GM18867 (cell line): ENCODE data around the gene FILIP1L.

Experiments
- ATAC-seq: cut with Tn5 transposase; IDR thresholded peaks from one replicate; pipeline ENCODE4 v1.9.1; 2021; ENCODE audit warnings: mild to moderate bottlenecking, moderate library complexity; ENCODE audit not compliant: unreplicated experiment

Gene FILIP1L

GRCh38 chr3:100019719-100020118 lies 94.6 kb downstream of the FILIP1L start:
- no peak for ATAC-seq

GRCh38 chr3:100018806-100019205 lies 95.5 kb downstream of the FILIP1L start:
- ATAC-seq: no peak

DNA sequence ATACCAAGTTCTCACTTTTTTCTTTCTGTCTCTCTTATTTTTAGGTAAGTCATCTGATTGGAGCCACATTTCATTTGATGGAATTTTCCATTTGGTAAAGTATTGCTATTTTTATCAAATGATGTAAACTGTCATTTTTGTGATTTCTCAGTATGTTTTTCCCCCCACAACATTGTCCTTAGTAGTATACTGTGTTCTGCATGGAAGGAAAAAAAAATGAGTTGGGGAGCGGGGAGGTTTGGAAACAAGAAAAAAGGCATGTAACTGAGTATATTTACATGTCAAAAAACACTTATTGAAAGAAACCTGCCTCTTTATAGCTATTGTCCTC lies 104.2 kb downstream of the FILIP1L start:
- no peak for ATAC-seq

- ATAC-seq: no peak
Observed at GRCh38 chr3:100009276-100010086, 104.8 kb downstream of the FILIP1L start.

GRCh38 chr3:100008081-100008698 lies 106.1 kb downstream of the FILIP1L start:
- no peak for ATAC-seq

- no peak for ATAC-seq
Observed at GRCh38 chr3:100007313-100007712, 107.0 kb downstream of the FILIP1L start.

DNA sequence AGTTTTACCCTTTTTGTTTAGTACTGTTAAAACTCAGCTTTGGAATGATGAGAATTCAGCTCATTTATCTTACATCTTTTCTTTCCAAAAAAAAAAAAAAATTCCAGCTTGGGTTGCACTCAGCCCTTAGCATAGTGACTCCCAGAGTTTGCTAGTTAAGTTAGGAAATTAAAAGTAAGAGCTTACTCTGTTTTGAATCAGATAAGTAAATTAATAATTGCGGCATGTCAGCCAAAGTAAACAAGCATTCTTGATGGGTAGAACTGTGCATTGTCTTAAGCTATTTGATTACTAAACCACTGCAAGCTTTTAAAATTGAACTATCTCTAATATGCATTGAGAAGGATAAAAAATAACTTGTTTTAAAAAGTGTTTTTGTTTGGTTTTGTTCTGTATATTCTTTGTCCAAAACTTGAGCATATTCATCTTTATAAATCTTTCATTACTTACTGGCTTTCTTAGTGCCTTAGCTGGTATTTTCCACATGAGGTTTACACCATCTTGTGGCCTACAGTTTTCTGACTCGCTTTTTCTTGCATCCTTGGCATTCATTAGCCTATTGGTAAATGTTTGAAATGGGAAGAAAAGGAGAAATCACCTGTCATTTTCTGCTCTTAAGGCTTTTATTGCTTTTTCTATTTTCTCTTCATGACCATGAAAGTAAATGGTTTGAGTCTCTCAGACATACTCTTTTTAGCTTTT lies 107.6 kb downstream of the FILIP1L start:
- no peak for ATAC-seq

GRCh38 chr3:100005665-100006393 lies 108.5 kb downstream of the FILIP1L start:
- no peak for ATAC-seq

- ATAC-seq: no peak
Observed at GRCh38 chr3:100004931-100005330, 109.4 kb downstream of the FILIP1L start.

GRCh38 chr3:100003609-100004503 lies 110.4 kb downstream of the FILIP1L start:
- no peak for ATAC-seq

DNA sequence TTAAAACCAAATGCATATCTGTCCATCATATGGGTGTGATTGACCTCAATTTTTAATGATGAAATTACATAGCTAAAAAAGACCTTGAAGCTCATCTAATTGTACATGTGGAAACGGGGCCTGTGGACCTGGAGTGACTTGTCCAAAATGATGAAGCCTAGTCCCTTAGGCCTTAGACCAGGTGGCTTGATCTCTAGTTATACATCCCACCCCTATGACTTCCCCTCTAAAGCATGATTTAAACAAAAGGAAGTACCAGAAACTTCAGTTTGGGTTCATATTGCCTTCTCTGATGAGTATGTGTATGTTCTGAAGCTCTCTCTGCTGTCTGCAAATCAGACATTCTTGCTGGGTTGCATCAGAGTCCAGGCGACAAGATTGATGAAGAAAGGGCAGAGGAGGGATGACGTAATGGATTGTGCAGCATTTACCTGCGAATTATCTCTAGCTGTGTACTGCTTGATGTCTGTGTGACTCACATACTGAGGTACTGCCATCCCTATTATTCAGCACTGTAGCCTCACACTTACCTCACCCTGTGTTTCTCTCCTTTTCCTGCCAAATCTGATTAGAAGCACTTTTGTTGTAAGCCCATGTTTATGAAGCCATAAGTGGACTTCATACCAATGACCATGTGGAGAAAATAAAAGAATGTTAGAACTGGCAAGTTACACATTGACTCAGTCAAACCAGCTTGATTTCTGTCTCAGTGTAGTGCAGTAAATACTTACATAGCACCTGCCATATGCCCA lies 111.5 kb downstream of the FILIP1L start:
- no peak for ATAC-seq

DNA sequence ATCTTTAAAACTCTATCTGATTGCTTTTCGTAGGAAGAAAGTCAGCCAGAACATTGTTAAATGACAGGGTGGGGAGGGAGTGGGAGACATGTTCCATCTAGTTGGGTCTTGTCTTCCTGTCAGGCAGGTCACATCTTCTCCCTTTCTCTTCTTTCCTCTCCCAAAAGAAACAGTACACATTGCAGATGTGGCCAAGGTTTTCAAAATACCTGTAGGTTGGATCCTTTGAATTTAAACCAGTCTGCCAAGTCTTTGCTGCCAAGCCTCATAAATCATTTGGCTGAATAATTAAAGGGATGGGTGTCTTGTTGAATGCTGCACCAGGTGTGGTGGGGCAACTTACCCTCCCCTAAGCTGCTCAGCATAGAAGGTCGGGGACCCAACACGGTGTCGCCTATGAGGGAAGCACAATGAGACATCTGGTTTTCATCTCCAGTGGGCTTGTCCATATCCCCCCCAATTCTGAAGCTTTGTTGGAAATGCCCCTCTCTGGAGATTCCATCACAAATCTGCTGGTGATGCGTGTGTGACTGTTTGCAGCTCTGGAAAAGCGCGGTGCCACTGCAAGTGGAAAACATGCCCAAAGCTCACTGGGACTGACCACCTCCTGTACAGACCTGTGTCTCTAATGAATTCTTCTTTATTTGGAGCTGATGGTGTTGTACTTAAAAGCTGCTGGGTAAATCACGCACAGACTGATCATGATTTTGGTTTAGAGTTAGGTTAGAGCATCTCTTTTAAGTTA lies 112.6 kb downstream of the FILIP1L start:
- ATAC-seq: no peak

GRCh38 chr3:100001083-100001482 lies 113.2 kb downstream of the FILIP1L start:
- ATAC-seq: no peak

DNA sequence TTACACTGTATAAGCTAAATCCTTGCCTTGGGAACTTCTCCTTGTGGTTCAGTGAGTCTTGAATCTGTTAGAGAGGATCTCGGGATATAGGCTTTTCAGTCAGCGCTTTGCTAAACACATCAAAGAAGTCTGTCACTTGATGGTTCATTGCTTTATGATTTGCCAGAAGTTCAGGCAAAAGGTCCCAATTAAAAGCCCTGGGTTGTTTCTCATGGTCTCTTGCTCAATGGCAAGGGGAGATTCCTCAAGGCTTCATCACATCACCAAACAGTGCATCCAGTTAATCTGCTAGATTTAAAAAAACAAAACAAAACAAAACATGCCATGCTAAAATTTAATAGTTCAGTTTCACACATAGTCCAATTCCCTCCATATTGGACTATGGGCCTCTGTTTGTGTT lies 114.8 kb downstream of the FILIP1L start:
- ATAC-seq: no peak

DNA sequence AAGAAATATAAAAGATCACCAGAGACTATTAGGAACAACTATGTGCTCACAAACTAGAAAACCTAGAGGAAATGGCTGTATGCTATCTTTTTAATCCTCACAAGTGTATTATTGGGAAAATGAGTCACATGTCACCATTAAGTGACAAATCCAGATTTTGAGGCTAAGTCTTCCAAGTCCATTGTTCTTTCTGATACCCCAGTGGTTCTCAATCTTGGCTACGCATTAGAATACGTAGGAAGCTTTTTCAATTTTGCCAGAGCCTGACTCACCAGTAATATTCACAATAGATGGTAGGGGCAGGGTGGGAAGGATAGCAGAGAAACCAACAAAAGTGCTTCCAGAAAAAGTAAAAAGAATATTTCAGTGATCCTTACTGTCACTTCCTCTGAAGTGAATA lies 117.0 kb downstream of the FILIP1L start:
- ATAC-seq: no peak

DNA sequence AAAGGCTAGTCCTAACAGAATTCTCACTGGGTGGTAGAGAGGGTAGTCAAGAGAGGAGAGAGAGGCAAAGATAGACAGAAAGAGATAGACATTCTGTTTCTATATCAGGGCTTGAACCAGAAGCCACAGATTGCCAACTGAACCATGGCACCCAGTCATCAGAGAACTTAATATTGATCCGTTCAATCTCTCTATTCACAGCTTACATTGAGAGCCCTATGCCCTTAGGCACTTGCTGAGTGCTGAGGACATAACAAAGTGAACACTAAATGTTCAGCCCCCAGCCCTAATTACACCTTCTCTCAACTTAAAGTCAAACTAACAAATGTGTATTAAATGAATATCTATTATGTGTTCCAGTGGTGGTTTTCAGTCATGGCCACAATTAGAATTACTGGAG lies 124.1 kb downstream of the FILIP1L start:
- ATAC-seq: no peak

DNA sequence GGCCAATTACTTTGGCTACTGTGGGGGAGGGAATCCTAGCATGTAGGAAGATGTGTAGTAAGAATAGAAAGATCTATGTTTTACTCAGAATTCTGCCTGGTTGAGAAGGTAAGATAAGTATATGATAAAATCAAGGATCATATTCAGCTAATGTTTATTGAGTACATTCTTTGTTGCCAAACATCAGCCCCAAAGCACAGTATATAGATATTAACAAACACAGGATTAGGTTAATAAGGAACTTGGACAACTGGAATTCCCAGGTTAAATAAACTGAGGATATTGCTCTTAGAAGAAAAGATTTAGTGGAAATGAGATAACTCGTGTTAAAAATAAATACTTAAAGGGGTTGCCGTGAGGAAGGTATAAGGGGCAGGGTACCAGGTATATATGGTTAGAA lies 129.6 kb downstream of the FILIP1L start:
- ATAC-seq: no peak

DNA sequence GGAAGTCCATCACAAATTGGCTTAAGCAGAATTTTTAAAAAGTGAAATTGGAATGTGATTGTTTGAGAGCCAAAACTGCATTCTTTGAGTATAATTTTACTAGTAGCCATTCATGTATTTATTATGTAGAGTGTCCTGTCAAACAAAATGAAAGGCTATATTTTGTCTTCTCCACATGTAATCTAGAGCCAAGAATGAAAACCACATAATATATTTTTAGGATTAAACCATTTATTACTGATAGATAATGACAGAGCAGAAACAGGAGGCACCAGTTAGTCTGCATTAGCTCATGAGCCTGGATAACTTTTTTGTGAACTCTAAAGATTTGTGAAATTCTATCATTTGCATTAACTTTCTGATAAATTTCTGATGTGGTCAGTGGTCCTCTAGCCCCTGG lies 130.2 kb downstream of the FILIP1L start:
- no peak for ATAC-seq

- ATAC-seq: no peak
Observed at GRCh38 chr3:99982650-99983049, 131.7 kb downstream of the FILIP1L start.
